Loucy (cell line): Measurements from ENCODE around the gene PRR12.

Source experiments
- CTCF ChIP-seq: fragments of 200-600 bp; sonication (generic); conservative IDR thresholded peaks from 2 replicates; pipeline ENCODE4 v1.5.1; 2014; ENCODE audit warnings: mild to moderate bottlenecking, antibody characterized with exemption, low read length
- EZH2phosphoT487 ChIP-seq: fragments of 200-600 bp; IDR thresholded peaks from 2 replicates; pipeline ENCODE4 v1.6.1; 2018; ENCODE audit warnings: antibody characterized with exemption, mild to moderate bottlenecking, moderate library complexity, borderline replicate concordance

- TF ChIP-seq CTCF = no peak
- no peak for TF ChIP-seq EZH2phosphoT487
These were observed 61.0 kb downstream of the PRR12 start for GRCh38 chr19:49651820-49652550.
